NCI-H2171 treated with DMSO at 0.1 percent for 48 hours (cell line): ENCODE measurements around the gene HRH3.

Experiments
- DNase-seq: peaks from one replicate; lab custom pipeline; 2025; lab: John Stamatoyannopoulos, UW

HRH3 gene

DNA sequence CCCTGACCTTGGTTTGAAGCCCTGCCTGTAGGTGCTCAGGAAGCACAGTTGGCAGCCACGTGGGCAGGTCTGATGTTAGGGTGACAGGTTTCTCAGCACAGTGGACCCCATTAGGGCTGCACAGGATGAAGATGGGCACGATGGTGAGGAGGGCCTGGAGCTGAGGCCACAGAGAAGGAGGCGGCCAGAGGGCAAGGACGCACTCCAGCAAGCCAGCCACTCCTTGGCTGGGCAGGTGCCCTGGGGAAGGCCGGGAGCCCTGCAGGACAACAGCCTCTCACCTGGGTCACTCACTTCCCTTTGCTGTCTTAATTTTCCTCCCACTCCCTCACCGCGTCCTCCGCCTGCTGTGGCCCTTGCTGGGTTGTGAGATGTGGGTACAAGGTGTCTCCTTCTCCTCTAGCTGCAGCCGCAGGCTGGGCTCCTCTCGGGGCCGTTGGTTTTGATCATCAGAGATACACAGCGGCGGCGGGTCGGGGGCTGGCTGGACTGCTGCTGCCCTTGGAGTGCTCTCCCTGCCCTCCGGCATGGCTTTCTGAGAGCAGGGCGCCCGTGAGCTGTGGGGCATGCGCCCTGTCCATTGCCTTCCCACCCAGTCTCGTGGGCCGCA lies 23.9 kb upstream of the HRH3 start:
- no peak for DNase-seq

- no peak for DNase-seq
These were observed 23.0 kb upstream of the HRH3 start for GRCh38 chr20:62243106-62243505.

DNA sequence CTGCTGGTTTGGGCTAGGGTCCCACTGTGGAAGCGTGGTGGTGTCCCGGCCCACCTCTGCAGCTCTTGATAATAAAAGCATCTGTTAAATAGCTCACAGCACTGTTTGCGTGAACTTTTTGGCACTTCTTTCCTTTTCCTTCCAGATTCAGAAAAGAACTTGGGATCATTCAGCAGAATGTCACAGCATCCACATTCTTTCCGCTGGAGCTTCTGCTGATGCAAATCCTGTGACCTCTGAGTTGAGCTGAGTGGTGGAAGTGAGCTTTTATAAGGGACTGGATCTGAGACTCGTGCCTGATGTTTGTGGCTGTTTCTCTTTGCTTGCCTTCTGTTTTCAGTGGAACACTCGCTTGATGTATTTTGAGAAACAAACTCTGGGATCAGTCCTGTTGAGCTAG lies 22.1 kb upstream of the HRH3 start:
- DNase-seq: no peak

DNA sequence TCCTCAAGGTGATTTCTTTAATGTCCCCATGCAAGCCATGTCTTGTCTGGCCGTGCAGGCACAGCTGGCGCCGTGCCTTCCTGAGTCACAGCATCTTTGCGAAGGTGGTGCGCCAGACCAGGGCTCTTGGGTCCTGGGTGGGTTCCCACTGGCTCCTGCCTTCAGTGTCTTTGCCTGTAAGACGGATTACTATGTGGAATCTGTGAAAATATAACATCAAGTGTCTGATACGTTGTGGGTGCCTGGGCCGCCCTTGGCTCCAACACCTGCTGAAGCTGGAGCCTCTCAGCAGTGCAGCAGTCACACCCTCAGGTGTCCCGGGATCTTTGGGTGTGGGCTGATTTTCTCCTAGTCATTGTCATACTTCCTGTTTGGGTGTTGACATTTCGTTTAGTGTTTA lies 21.4 kb upstream of the HRH3 start:
- DNase-seq: no peak

DNA sequence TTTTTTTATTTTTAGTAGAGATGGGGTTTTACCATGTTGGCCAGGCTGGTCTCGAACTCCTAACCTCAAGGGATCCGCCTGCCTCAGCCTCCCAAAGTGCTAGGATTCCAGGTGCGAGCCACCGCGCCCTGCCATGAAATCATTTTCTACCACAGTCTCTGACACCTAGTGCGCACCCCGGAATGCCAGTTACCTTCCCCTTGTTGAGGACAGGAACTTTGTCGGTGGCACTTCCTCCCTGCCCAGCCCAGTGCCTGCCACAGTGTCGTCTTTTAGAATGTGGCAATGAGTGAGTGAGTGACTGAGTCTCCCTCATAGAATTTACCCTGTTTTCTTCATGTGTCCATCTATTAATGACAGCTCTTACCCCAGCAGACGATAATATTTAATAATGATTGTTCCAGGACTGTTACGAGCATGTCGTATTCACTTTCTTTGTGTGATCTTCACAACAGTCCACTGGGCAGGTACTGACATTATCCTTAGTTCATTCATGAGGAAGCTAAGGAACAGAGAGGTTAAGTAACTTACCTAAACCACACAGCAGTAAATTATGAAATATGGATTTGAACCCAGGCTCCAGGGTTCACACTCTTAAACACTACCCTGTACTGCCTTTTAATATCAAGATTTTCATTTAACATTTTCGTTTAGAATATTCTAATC lies 20.1 kb upstream of the HRH3 start:
- no peak for DNase-seq

GRCh38 chr20:62239278-62239879 lies 19.3 kb upstream of the HRH3 start:
- no peak for DNase-seq

DNA sequence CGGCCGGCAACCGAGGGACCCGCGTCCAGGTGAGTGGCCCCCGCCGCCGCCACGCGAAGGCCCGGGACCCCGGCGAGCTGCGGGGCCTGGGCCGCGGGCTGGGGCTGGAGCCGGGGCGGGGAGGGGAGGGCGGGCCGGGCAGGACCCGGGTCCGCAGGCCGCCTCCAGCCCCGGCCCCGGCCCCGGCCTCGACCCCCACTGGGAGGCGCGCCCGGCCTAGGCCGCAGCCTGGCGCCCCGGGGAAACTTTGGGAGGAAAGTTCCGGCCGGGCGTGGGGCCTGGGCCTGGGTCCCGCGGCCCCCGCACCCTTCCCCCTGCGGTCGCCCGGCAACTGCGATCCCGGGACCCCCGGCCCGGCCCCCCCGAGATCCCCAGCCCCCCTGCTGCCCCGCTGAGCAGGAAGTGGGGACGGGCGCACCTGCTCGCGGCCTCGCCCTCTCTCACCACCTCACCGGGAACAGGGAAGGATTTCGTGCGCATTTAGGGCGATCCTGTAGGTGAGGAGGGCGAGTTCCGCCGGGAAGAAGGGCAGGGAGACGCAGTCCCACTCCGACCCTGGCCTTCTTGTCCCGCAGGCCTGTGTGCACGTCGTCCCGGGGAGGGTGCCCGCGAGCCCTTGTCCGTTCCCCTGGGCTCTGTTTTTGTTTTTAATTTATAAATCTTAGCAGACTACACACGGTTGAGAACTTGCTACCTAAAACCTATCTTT lies 18.6 kb upstream of the HRH3 start:
- peak; percentile 28 for DNase-seq

- DNase-seq: peak; percentile 98
These were observed 17.9 kb upstream of the HRH3 start, which contains the start of gene OSBPL2 for GRCh38 chr20:62237801-62238568. OSBPL2 (plus strand) TSS chr20:62238521; CDS start chr20:62256185, 17,664 bp downstream.

DNA sequence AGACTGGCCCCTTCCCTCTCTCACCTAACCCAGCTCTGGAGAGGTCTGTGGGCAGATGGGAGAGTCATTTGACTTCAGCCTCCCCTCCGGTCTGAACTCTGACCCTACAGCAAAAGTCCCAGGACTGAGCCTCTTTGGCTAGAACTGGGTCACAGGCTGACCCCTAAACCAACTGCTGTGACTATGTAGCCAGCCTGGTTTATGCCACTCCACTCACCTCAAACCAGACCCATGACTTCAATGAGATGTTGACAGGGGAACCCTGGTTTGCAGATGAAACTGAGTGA lies 17.4 kb upstream of the HRH3 start:
- DNase-seq: no peak

DNA sequence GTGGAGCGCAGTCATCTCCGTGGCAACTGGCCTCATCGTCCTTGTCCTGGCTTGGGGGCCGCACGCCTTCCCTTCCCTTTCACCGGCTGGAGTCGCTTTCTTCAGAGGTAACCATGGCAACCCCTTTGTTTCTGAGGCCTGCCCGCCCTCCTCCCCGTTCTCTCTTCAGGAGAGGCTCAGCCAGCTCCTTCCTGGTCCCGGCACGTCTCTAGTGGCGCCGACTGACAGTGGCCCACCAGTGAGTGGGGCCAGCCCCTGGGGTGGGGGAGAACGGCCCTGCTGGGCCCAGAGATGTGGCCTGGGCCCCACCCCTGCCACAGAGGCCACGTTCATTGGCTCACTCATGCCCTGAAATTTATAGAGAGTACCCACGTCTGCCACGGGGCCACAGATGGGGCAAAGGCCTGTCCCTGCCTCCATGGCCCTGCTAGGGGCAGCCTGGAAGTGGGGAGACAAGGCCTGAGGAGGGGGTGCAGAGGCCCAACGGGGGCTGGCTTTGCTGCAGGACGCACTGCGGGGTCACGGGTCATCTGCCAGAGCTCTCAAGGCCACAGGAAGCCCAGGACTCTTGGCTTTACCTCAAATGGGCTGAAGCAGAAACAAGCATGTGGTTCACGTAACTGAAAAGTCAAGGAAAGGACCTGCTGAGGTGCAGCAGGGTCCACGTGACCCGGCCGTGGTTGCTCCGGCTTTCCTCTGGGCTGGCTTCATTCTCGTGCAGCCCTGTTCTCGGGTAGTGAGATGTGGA lies 16.9 kb upstream of the HRH3 start:
- DNase-seq: no peak

- DNase-seq: no peak
These were observed 16.1 kb upstream of the HRH3 start for GRCh38 chr20:62236200-62236599.

GRCh38 chr20:62235777-62236157 lies 15.7 kb upstream of the HRH3 start:
- no peak for DNase-seq

DNA sequence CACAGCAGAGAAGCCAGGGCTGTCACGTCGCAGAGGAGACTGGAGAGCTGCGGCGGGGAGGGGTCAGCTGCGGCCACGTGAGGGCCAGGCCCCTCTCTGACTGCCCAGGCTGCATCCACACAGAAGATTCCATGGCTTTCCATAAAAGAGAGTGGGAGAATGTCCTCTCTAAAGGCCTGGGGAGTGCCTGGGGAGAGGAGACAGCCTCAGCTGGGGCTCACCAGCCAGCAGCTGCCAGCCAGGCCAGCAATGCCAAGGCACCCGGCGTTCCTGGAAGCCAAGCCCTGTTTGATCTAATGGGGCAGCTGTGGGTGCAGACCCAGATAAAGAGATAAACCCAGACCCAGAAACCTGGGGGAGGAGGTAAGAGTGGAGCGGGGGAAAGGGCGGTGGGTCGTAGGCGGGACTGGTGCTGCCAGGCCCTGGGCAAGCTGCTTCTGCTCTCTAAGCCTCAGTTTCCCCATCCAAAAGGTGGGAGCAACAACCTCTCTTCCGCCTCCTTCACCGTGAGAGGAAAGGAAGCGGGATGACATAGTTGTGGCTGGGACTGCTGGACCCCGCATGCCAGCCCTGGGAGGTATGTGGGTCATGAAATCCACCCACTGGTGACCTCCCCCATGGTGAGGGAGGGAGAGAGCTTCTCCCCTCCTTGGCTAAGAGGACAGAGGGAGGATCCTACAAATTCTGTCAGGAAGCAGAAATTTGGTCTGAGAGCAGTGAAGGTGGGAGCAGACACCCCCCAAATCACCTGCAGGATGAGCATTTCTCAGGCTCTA lies 15.1 kb upstream of the HRH3 start:
- DNase-seq: no peak

- DNase-seq: no peak
These were observed 14.3 kb upstream of the HRH3 start for GRCh38 chr20:62234339-62234738.

DNA sequence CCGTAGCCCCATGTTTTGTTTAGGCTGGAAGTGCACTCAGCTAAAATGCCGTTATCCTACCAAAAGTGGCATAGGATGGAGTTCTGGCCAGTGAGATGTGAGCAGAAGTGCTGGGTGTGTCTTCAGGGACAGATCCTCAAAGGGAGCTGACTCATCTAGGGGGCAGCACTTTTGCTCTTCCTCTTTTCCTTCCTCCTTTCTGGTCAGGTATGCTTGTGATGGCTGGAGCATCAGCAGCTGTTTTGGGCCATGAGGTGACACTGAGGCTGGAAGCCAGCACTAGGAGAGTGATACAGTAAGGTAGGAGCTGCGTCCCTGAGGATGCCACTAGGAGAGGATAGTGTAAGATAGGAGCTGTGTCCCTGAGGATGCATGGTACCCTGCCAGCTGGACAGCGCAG lies 13.6 kb upstream of the HRH3 start:
- no peak for DNase-seq

DNA sequence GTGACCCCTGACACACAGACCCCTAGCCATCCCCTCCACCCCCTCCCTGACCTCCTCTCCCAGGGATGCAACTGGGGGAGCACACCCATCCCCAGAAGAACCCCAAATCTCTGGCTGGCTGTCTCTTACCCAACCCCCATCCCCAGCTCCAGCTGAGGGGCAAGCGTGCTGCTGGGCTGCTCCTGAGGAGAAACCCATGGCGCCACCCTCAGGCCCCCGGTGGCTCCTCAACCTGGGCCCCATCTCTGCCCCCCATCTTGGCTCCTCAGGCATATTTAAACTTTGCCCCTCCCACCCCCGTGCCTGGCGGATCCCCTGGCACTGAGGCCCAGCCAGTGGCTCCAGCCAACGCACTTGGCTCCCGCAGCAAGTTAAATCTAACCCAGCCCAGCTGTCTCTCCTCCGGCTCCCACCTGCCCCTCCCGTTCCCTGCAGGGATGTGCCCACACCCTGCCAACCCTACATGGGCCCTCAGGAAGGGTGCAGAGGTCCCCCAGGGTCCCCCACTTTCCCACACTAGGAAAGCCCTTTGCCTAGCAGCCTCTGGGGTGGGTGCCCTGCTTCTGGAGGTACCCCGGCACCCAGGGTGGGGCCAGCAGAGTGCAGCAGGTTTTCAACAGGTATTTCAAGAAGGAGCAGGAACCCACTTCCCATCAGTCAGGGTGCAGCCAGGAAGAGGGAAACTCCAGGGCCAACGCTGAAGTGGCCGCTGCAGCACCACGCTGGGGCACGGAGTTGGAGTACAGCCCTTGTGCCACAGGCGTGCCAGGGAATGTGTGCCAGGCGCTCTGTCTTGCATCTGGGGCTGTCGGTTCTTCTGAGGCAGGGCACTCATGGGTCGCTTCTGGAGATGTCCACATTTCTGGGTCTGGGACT lies 12.9 kb upstream of the HRH3 start:
- DNase-seq: no peak

DNA sequence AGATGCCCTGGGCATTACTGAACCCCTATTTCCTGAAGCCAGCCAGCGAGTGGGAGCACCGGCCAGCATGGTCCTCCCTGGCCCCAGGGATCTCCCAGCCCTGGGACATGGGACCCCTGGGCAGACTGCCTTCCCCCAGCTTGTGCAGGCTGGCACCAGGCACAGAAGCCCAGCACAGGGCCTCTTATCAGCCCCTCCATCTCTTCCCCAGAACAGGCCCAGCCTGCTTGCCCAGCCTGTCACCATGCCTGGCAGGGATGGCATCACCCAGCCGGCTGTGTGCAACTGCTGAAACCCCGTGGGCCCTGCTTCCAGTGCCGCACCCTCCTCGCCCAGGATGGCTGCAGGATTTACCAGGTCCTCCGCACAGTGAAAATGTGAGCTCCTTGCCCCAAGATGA lies 12.1 kb upstream of the HRH3 start:
- DNase-seq: no peak

DNA sequence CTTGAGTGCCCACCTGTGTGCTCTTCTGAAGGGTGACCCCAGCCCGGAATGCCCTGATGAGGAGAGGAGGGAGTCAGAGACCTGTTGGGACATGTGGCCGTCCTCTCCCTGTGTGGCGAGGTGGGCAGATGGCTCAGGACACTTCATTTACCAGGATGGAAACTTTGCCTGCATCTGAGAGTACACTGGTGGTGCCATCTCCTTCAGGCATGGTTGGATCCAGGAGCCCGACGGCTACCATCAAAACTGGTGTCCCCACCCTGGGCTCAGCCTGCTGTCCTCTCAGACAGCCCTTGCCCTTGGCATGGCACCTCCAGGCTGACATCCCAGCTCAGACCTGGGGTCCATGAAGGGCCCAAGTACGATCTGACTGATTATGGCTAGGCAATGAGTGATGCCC lies 11.2 kb upstream of the HRH3 start:
- no peak for DNase-seq

- no peak for DNase-seq
These were observed 10.6 kb upstream of the HRH3 start for GRCh38 chr20:62230696-62231095.

- no peak for DNase-seq
These were observed 10.2 kb upstream of the HRH3 start for GRCh38 chr20:62230276-62230675.
